GDM1 (cell line): ENCODE measurements around the gene SLC22A31.
"Not testable (repeated sequence)": the region's sequence is repeated elsewhere in the genome, so short reads cannot be mapped to it uniquely, and the experiment has no call there.

ENCODE experiments used
- DNase-seq: peaks from one replicate; lab custom pipeline; 2025; lab: John Stamatoyannopoulos, UW

Gene SLC22A31

GRCh38 chr16:89178453-89179147 lies 21.7 kb downstream of the SLC22A31 start:
- no peak for DNase-seq

- DNase-seq, result no peak
Observed at GRCh38 chr16:89177501-89177900, 22.8 kb downstream of the SLC22A31 start.

- no peak for DNase-seq
Observed at GRCh38 chr16:89176717-89177116, 23.6 kb downstream of the SLC22A31 start.

- no peak for DNase-seq
Observed at GRCh38 chr16:89176147-89176690, 24.1 kb downstream of the SLC22A31 start.

- no peak for DNase-seq
Observed at GRCh38 chr16:89175280-89176146, 24.8 kb downstream of the SLC22A31 start.

GRCh38 chr16:89174877-89175276 lies 25.5 kb downstream of the SLC22A31 start:
- DNase-seq, result no peak

GRCh38 chr16:89174055-89174827 lies 26.1 kb downstream of the SLC22A31 start:
- DNase-seq, result no peak

GRCh38 chr16:89173174-89173921 lies 27.0 kb downstream of the SLC22A31 start:
- no peak for DNase-seq

GRCh38 chr16:89172528-89173173 lies 27.7 kb downstream of the SLC22A31 start:
- DNase-seq, result no peak

- DNase-seq, result no peak
Observed at GRCh38 chr16:89172171-89172527, 28.2 kb downstream of the SLC22A31 start.

- peak; percentile 94 for DNase-seq
Observed at GRCh38 chr16:89171216-89172170, 28.8 kb downstream of the SLC22A31 start, which contains the start of gene CDH15. Gene CDH15, plus strand, starts transcription at chr16:89171748. Its CDS starts 84 bp downstream, at chr16:89171832.

- DNase-seq, result no peak
Observed at GRCh38 chr16:89170346-89171215, 29.8 kb downstream of the SLC22A31 start.

GRCh38 chr16:89169778-89170177 lies 30.6 kb downstream of the SLC22A31 start:
- no peak for DNase-seq

- no peak for DNase-seq
Observed at GRCh38 chr16:89168381-89169189, 31.8 kb downstream of the SLC22A31 start.

GRCh38 chr16:89167425-89167941 lies 32.9 kb downstream of the SLC22A31 start:
- peak; percentile 67 for DNase-seq

GRCh38 chr16:89166696-89167424 lies 33.5 kb downstream of the SLC22A31 start:
- DNase-seq, result no peak

GRCh38 chr16:89165681-89165979 lies 34.7 kb downstream of the SLC22A31 start:
- DNase-seq, result not testable (repeated sequence)
